Mucosa of rectum (tissue), 2 donors: ENCODE measurements around the gene ZNF175.

Source experiments
- H3K27ac ChIP-seq, 2 donors: one replicate each; pipeline ENCODE4 v1.7.0; 2013; ENCODE audit warnings: inconsistent platforms in 2 of 2, low read depth in 2 of 2, low read length in 2 of 2
- H3K27me3 ChIP-seq, 2 donors: one replicate each; pipeline ENCODE4 v1.7.0; 2013; ENCODE audit warnings: low read length in 2 of 2; ENCODE audit not compliant: control insufficient read depth in 2 of 2, insufficient read depth in 2 of 2
- H3K36me3 ChIP-seq, 2 donors: one replicate each; pipeline ENCODE4 v1.7.0; 2013; ENCODE audit warnings: low read length in 2 of 2; ENCODE audit not compliant: control insufficient read depth in 2 of 2, insufficient read depth in 2 of 2
- H3K4me1 ChIP-seq, 2 donors: one replicate each; pipeline ENCODE4 v1.7.0; 2013; ENCODE audit warnings: low read length in 2 of 2, mild to moderate bottlenecking in 1 of 2; ENCODE audit not compliant: control insufficient read depth in 2 of 2, insufficient read depth in 2 of 2
- H3K4me3 ChIP-seq, 2 donors: one replicate each; pipeline ENCODE4 v1.7.0; 2013; ENCODE audit warnings: low read length in 2 of 2
- H3K9ac ChIP-seq, 2 donors: one replicate each; pipeline ENCODE4 v1.7.0; 2013; ENCODE audit warnings: low read length in 2 of 2, low read depth in 1 of 2, mild to moderate bottlenecking in 1 of 2
- H3K9me3 ChIP-seq, 2 donors: one replicate each; pipeline ENCODE4 v1.7.0; 2013; ENCODE audit warnings: low read length in 2 of 2; ENCODE audit not compliant: control insufficient read depth in 2 of 2
- donor health status: healthy.
- donor health status: Normal muscosa, but diverticular disease.

The ZNF175 gene

DNA sequence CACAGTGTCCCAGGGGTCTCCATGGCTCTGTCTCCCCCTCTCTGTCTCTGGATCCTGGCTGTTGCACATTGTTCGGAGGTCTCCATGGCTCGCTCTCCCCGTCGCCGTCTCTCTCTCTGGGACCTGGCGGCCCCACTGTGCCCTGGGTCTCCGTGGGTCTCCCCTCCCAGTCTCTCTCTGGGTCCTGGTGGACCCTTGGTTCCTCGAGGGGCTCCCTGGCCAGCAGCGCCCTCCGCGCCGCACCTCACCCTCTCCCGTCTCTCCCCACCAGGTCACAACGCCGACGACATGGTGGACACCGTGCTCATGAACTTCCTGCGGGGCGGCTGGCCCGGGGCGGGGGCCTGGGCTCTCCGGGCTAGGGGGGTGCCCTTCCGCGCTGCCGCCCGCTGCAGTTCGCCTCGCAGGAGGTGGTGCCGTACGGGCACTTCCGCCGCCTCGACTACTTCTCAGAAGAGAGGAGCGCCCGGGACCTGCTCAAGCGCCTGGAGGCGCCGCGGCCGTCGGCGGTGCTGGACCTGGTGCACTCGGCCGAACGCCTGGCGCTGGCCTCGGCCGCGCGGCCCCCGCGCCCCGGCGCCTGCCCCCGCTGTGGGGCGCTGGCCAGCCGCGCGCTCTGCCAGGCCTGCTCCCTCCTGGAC lies 30.0 kb downstream of the ZNF175 start:
- Histone ChIP-seq H3K4me3 (no peak overlapping the region), H3K9ac (no peak overlapping the region), H3K4me1 (no peaks in the 10 kb centered on the region), H3K27me3 (no peaks in the 10 kb centered on the region), H3K9me3 (no peaks in the 10 kb centered on the region), H3K27ac (no peak overlapping the region), H3K36me3 (no peaks in the 10 kb centered on the region)

DNA sequence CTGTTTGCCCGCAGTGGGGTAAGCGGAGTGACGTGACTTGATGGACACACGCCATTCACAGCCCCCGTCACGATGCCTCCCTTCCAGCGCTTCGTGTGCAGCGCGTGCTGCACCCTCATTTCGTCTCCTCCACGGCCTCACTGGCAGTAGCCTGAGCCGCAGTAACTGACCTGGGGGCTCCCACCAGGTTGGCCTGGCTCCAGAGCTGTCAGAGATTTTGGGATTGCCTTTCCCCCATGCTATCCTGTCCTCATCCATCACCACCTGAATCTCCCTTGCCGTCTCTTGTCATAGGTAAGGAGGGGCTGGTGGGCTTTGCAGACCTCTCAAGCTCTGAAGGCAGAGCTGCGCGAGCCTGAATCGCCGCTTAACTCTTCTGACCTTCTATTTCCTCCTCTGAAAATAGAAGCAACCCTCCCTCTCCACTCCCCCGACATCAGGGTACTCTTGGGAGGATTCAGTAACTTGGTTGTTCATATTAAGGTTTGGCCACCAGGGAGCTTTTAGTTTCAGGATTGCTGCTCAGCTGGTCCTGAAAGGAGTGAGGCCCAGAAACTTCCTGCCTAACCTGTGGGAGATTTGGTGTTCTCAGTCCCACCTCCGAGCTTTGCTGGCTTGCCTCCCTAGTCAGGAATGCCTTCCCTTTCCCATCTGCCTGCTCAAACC lies 31.2 kb downstream of the ZNF175 start:
- no peaks in the 10 kb centered on the region for H3K27me3 ChIP-seq
- no peak overlapping the region for H3K9ac ChIP-seq
- no peaks in the 10 kb centered on the region for H3K9me3 ChIP-seq
- H3K27ac ChIP-seq = peak overlapping the region in 1 of 2 donors; percentile 16
- peaks cover 0 to under 1% of the 10 kb centered on the region in 2 donors for H3K4me1 ChIP-seq
- no peaks in the 10 kb centered on the region for H3K36me3 ChIP-seq
- no peak overlapping the region for H3K4me3 ChIP-seq

DNA sequence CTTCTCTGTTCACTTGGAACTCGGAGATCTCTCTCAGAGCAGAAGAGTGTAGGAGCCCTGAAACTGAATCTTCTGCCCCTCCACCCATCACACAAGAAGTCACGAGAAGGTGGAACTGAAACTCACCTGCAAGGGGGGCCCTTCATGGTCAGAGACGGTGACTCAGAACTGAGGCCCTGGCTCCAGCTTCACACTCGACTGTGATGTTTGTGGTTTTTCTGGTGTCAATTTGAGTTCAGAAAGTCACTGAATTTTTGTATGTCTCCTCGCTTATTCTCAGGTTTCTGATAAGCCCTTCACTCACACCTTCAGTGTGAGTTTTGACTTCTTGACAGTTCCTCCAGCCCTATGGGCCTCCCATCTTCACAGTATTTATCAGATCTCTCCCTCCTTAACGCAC lies 36.0 kb downstream of the ZNF175 start:
- no peak overlapping the region for H3K4me3 ChIP-seq
- H3K27me3 ChIP-seq = no peaks in the 10 kb centered on the region
- H3K36me3 ChIP-seq = no peaks in the 10 kb centered on the region
- H3K27ac ChIP-seq = peak overlapping the region; percentile 13 to 23
- no peaks in the 10 kb centered on the region for H3K9me3 ChIP-seq
- H3K9ac ChIP-seq = no peak overlapping the region
- H3K4me1 ChIP-seq = peaks cover 0 to 5% of the 10 kb centered on the region in 2 donors

DNA sequence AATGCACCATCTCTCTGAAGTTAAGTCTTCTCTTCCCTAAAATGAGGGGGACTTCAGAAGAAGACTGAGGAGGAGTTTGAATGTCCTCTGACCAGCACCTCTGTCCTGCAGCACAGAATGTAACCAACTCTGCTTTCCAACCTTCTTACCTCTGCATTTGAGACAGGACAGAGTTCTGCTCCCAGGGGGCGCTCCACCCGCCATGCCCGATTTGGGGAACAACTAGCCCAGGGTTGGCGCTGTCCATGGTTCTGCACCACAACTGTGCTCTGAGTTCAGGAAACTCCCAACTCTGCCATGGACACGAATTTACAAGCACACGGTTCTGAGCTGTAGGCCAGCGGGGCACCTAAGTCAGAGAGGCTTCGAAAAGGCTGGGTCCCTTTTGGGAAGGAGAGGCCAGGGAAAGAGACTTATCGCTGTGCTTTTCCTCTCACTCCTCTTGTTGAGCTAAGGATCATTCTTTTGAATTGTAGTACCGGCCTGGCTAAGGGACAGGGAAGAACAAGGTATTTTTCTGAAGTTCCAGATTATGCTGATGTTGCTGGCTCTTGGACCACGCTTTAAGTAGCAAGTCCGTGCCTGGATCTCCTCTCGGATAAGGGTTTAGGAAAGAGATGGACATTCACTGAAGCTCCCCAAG lies 37.0 kb downstream of the ZNF175 start:
- no peaks in the 10 kb centered on the region for H3K27me3 ChIP-seq
- peak overlapping the region in 1 of 2 donors; percentile 13 for H3K27ac ChIP-seq
- peaks cover 0 to 3% of the 10 kb centered on the region in 2 donors for H3K9me3 ChIP-seq
- no peak overlapping the region for H3K4me3 ChIP-seq
- H3K36me3 ChIP-seq = no peaks in the 10 kb centered on the region
- H3K4me1 ChIP-seq = peaks cover 0 to 5% of the 10 kb centered on the region in 2 donors
- no peak overlapping the region for H3K9ac ChIP-seq

DNA sequence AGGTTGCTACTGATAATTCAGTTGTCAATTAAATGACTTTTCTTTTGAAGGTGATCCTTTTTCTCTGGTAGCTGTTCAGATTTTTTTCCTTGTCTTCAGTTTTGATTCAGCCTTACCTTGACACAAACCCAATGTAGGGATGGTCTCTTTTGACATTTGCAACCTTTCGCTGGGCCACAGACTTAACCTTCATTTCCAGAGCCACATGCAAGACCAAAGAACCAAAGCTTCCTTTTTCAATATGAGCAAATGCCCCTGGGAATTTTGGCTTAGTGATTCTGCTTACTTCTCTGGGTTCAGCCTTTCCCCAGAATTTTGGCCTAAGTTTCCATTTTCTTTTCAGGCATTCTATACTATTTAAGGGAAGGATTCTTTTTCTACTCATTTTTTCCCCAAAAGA lies 39.5 kb downstream of the ZNF175 start:
- peaks cover 0 to 3% of the 10 kb centered on the region in 2 donors for H3K9me3 ChIP-seq

DNA sequence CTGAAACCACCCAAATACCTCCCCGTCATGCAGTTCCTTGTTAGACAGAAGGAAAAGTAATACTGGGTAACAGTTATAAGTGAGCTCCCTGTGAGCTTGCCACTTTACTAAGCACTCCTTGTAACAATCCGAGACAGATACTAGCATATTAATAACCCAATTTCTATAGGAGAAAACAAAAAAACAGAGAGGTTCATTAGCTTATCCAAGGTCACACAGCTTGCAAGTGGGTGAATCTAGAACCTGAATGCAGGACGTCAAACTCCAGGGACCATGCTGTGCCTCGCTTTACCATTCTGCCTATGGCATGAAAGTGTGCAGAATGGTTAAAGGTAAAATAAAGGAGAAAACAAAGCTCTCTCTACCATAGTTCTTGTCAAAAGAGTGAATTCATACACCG lies 43.7 kb downstream of the ZNF175 start:
- H3K4me3 ChIP-seq = no peak overlapping the region
- no peaks in the 10 kb centered on the region for H3K36me3 ChIP-seq
- no peaks in the 10 kb centered on the region for H3K27me3 ChIP-seq
- no peak overlapping the region for H3K9ac ChIP-seq
- peaks cover 0 to 3% of the 10 kb centered on the region in 2 donors for H3K9me3 ChIP-seq
- no peak overlapping the region for H3K27ac ChIP-seq
- no peaks in the 10 kb centered on the region for H3K4me1 ChIP-seq

More for the DNA sequence above, 39.5 kb downstream of the ZNF175 start:
- H3K27ac ChIP-seq = no peak overlapping the region
- no peaks in the 10 kb centered on the region for H3K36me3 ChIP-seq
- H3K4me1 ChIP-seq = peaks cover 0 to 5% of the 10 kb centered on the region in 2 donors
- H3K27me3 ChIP-seq = no peaks in the 10 kb centered on the region
- H3K9ac ChIP-seq = no peak overlapping the region
- no peak overlapping the region for H3K4me3 ChIP-seq

DNA sequence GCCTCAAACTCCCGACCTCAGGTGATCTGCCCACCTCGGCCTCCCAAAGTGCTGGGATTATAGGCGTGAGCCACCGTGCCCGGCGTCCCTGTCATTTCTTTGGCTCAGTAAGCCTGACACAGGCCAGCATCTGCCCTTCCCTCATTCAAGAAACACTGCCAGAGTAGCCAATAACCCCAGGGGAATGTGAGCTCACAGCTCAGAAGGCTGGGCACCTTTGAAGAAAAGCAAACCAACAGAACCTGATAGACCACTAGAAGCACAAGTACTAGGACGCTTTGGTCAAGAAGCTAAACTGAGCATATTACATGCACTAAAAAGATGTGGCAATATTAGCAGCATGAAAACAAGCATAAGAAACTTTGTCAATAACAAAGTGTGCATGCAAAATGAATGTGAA lies 44.9 kb downstream of the ZNF175 start:
- no peaks in the 10 kb centered on the region for H3K36me3 ChIP-seq
- peaks cover 0 to 3% of the 10 kb centered on the region in 2 donors for H3K9me3 ChIP-seq
- no peaks in the 10 kb centered on the region for H3K4me1 ChIP-seq
- no peak overlapping the region for H3K9ac ChIP-seq
- no peak overlapping the region for H3K4me3 ChIP-seq
- H3K27ac ChIP-seq = no peak overlapping the region
- H3K27me3 ChIP-seq = no peaks in the 10 kb centered on the region

DNA sequence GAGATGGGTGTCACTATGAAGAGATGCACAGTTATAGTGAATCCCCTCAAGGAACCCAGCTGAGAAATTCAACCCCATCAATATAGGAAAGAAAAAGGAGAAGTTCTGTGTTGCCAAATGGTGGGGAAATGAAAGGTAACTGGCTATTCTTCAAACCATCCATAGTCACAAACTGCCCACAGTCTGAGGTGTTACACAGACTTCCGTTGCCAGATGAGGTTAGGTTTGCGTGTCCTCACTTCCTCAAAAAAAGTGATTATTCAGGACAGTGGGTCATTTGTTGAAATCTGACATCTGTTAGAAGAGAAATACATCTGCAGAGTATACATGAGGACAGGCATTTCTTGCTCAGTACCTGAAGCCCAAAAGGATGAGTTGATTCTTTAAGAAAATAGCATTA lies 50.1 kb downstream of the ZNF175 start:
- no peak overlapping the region for H3K9ac ChIP-seq
- H3K9me3 ChIP-seq = no peaks in the 10 kb centered on the region
- H3K4me3 ChIP-seq = no peak overlapping the region
- H3K27ac ChIP-seq = no peak overlapping the region
- H3K27me3 ChIP-seq = no peaks in the 10 kb centered on the region
- no peaks in the 10 kb centered on the region for H3K36me3 ChIP-seq
- no peaks in the 10 kb centered on the region for H3K4me1 ChIP-seq

DNA sequence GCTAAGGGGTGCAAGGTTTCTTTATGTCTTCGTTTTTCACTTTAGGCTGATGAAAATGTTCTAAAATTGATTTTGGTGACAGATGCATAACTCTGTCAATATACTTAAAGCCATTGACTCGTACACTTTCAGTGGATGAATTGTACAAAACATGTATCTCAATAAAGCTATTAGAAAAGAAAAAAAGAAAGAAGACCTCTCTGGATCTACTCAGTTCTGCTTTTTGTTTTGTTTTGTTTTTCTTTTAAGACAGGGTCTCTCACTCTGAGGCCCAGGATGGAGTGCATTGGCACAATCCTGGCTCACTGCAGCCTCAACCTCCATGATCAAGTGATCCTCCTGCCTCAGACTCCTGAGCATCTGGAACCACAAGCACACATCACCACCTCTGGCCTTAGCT lies 55.6 kb downstream of the ZNF175 start:
- no peaks in the 10 kb centered on the region for H3K36me3 ChIP-seq
- H3K9me3 ChIP-seq = no peaks in the 10 kb centered on the region
- no peak overlapping the region for H3K27ac ChIP-seq
- no peaks in the 10 kb centered on the region for H3K27me3 ChIP-seq
- H3K4me3 ChIP-seq = no peak overlapping the region
- no peak overlapping the region for H3K9ac ChIP-seq
- no peaks in the 10 kb centered on the region for H3K4me1 ChIP-seq

DNA sequence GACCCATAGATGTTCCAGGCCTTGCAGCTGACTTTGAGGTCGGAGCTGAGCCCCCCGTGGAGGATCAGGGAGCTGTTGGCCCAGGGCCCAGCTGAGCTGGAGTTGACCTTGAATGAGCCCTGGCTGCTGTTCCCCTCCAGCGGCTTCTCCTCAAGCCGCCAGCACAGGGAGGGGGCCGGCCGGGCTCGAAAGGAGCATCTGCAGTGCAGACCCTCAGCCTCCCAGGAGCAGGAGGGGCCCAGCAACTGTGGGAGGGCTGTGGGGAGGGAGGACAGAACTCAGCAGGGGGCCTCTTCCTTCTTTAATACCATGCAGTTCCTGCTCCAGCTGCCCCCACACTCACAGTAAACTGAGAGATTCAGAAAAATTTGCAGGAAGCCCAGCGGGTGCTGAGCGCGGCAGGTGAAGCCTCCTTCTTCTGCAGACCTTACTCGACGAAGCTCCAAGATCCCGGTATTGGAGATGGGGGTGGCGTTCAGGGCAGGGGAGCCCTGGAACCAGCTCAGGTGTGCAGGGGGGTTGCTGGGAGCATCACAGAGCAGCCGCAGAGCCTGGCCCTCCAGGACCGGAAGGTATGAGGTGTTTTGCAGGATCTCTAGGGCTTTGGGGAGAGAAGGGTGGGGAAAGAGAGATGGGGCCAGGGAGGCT lies 56.5 kb downstream of the ZNF175 start:
- H3K4me3 ChIP-seq = no peak overlapping the region
- no peak overlapping the region for H3K9ac ChIP-seq
- no peaks in the 10 kb centered on the region for H3K4me1 ChIP-seq
- no peak overlapping the region for H3K27ac ChIP-seq
- no peaks in the 10 kb centered on the region for H3K9me3 ChIP-seq
- H3K36me3 ChIP-seq = no peaks in the 10 kb centered on the region
- H3K27me3 ChIP-seq = no peaks in the 10 kb centered on the region
